ENCODE measurements around the gene PLA2R1. TPM values are rescaled to one million over a fixed set of nuclear protein-coding genes. Genes with fewer than 3 reads are reported as not detected.

The PLA2R1 gene
- total and polyA plus RNA-seq, 10 donors, result 1.3 to 17.0 (median 10.1) TPM

DNA sequence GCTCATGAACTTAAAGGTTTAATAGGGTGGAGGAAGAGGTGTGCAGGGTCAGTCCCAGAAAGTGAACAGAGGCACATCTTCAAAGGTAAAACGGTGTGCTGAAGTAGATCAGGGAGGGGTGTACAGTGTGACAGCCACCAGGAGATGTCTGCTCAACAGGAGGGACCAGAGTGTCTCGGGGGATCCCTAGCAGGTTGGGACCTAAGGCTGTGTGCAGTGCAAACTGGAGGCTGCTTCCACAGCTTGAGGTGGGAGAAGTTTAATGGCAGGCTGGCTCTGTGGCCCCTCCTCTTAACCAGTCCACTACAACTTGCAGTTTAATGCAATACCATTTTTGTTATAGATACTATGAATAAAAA is 33.2 kb downstream of the PLA2R1 start:
- TF ChIP-seq, protein P1, sequence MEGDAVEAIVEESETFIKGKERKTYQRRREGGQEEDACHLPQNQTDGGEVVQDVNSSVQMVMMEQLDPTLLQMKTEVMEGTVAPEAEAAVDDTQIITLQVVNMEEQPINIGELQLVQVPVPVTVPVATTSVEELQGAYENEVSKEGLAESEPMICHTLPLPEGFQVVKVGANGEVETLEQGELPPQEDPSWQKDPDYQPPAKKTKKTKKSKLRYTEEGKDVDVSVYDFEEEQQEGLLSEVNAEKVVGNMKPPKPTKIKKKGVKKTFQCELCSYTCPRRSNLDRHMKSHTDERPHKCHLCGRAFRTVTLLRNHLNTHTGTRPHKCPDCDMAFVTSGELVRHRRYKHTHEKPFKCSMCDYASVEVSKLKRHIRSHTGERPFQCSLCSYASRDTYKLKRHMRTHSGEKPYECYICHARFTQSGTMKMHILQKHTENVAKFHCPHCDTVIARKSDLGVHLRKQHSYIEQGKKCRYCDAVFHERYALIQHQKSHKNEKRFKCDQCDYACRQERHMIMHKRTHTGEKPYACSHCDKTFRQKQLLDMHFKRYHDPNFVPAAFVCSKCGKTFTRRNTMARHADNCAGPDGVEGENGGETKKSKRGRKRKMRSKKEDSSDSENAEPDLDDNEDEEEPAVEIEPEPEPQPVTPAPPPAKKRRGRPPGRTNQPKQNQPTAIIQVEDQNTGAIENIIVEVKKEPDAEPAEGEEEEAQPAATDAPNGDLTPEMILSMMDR (IDR thresholded peaks at IDR 0.05 in 8 of 11, conservative IDR thresholded peaks at IDR 0.05 in 3 of 11), result no peak
- TF ChIP-seq POLR2AphosphoS5 (IDR thresholded peaks at IDR 0.05), result no peak
- no peak for TF ChIP-seq POLR2A (IDR thresholded peaks at IDR 0.05)
- 46 to 84% (median 69%) methylated on average over 1 to 2 of the region's 2 CpGs for WGBS, 5 donors

DNA sequence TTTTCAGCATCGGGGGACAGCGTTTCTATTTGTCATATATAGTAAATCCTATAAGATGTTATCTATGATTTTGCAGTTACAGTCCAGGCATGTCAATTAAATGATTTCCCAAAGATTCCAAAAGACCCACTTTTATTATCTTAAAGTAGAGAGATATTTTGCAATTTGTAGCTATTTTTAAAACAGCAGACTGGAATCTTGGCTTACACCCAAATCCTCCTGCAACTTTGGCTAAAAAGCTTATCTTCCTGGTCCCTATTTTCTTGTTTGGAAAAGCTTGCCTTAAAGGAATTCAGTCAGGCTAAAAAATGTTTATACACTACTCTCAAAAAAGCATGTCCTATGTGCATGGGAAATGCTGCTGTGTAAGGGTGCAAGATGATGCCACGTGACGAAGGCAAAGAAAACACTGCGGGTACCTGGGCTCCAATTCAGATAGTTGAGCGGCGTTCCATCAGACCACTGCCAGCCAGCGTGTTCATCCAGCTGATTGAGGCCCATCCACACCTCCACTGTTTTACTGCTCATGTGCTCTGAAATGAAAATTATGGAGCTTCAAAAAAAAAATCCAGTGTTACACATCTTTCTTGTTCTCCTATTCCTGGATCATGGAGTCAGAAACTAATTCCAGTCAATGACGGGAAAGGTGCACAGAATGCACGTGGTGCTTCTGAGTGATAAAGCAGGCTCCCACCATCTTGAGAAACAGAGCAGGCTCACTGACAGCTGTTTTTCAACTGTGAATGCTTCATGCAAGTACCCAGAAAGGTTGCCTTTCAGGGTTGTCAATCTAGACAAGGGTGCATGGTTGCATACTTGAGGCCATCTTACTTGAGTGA is 33.8 kb downstream of the PLA2R1 start:
- no peak for DNase-seq
- peaks cover 0 to under 1% (median 0%) of the 10 kb centered on the region in 8 donors for H3K9me3 ChIP-seq
- intact Hi-C loops (cut with DNase I; ENCODE audit: low total_unique reads), result no loop called here
- no peak overlapping the region for H3K27ac ChIP-seq
- no peaks in the 10 kb centered on the region for H3K36me3 ChIP-seq
- H3K4me3 ChIP-seq, result no peak overlapping the region
- no peaks in the 10 kb centered on the region for H3K4me1 ChIP-seq
- TF ChIP-seq POLR2AphosphoS5 (IDR thresholded peaks at IDR 0.05) (no peak), POLR2A (IDR thresholded peaks at IDR 0.05) (no peak)
- TF ChIP-seq, protein P1 (IDR thresholded peaks at IDR 0.05 in 8 of 11, conservative IDR thresholded peaks at IDR 0.05 in 3 of 11), result no peak
- WGBS, 5 donors, result 81 to 93% (median 88%) methylated on average over 10 of the region's 10 CpGs
- H3K27me3 ChIP-seq (replicated peaks in 1 of 7), result peaks cover 0 to 13% (median 0%) of the 10 kb centered on the region in 7 donors

More for the DNA sequence above, 33.2 kb downstream of the PLA2R1 start:
- Histone ChIP-seq H3K27me3 (replicated peaks in 1 of 7) (peaks cover 0 to 8% (median 0%) of the 10 kb centered on the region in 7 donors), H3K9me3 (no peaks in the 10 kb centered on the region), H3K4me3 (no peak overlapping the region), H3K27ac (no peak overlapping the region), H3K36me3 (no peaks in the 10 kb centered on the region), H3K4me1 (no peaks in the 10 kb centered on the region)
- intact Hi-C loops (cut with DNase I; ENCODE audit: low total_unique reads), result no loop called here
- DNase-seq, result no peak

DNA sequence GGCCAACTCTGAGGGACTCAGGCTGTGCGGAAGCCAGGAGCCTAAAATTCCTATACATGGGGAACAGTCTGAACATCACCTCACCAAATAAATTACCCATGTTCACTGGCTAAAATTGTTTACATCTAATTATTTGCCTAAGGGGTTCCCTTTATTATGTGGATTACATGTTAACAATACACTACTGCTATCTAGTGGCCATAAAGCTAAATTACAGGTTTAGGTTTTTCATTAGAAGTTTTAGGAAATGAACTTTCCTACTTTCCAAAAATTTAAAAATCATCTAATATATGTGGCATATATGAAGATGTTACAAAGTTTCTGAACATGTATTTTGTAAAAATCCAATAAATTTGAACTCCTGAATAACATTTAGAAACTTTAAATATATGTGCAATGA is 40.3 kb downstream of the PLA2R1 start:
- Histone ChIP-seq H3K4me3 (no peak overlapping the region), H3K27ac (no peak overlapping the region), H3K4me1 (no peaks in the 10 kb centered on the region), H3K36me3 (no peaks in the 10 kb centered on the region), H3K27me3 (replicated peaks in 1 of 7) (peaks cover 0 to 13% (median 0%) of the 10 kb centered on the region in 7 donors), H3K9me3 (peaks cover 0 to 20% (median 16%) of the 10 kb centered on the region in 8 donors)
- DNase-seq, result no peak
- intact Hi-C loops (cut with DNase I; ENCODE audit: low total_unique reads), result no loop called here
- WGBS, 5 donors, result 94 to 100% (median 98%) methylated on average over 1 of the region's 1 CpG
- TF ChIP-seq, protein P1 (IDR thresholded peaks at IDR 0.05 in 8 of 11, conservative IDR thresholded peaks at IDR 0.05 in 3 of 11), result peak in 5 of 11 experiments; percentile 20 to 40 (median 37)
- no peak for TF ChIP-seq POLR2A (IDR thresholded peaks at IDR 0.05)

DNA sequence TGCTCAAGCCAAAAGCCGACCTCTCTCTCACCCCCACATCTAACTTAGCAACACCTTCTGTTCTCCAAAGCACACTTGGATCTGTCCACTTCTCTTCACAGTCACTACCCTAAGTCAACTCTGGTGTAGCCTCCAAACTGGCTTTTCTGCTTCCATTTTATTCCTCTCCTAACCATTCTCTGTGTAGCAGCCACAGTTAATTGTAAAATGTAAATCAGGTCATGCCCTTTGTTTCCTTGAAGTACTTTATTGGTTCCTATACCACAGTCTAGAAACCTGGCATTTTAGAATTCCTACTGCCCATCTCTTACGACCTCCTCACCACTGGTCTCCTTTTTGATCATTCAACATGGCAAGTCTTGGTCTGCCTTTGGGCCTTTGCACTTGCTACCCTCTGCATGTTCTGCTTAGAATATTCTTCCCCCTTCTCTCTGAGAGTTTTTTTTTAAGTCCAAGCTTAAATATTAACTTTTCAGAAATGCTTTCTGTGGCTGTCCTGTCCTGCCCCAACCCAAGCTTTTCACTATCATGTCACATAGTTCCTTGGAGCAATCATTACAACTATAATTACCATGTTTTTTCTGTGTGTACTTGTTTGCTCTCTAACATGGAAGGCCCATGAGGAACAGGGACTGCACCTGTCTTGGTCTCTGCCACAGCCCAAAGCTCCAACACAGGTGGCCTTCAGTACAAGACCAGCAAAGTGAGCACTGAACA is 42.9 kb downstream of the PLA2R1 start:
- no peak for DNase-seq
- TF ChIP-seq POLR2A (IDR thresholded peaks at IDR 0.05) (no peak), POLR2AphosphoS5 (IDR thresholded peaks at IDR 0.05) (no peak)
- TF ChIP-seq, protein P1 (IDR thresholded peaks at IDR 0.05 in 8 of 11, conservative IDR thresholded peaks at IDR 0.05 in 3 of 11), result no peak
- H3K27ac ChIP-seq, result no peak overlapping the region
- no peaks in the 10 kb centered on the region for H3K4me1 ChIP-seq
- H3K36me3 ChIP-seq, result no peaks in the 10 kb centered on the region
- peaks cover 0 to 20% (median 16%) of the 10 kb centered on the region in 8 donors for H3K9me3 ChIP-seq
- peaks cover 0 to 8% (median 0%) of the 10 kb centered on the region in 7 donors for H3K27me3 ChIP-seq (replicated peaks in 1 of 7)
- intact Hi-C loops (cut with DNase I; ENCODE audit: low total_unique reads), result no loop called here
- WGBS, 5 donors, result 83 to 94% (median 88%) methylated on average over 2 of the region's 2 CpGs
- H3K4me3 ChIP-seq, result no peak overlapping the region
